AG04449 (cell line): ENCODE measurements around the gene SIRT4.
A peak's percentile ranks its signal among the peaks of the same experiment; 100 is the strongest.

Source experiments
- CTCF ChIA-PET: fragments of 350-600 bp; formaldehyde crosslinking; extraction: SDS; loops from one replicate; lab custom pipeline; 2021; ENCODE audit warnings: antibody characterized with exemption; lab: Yijun Ruan, JAX
- POLR2A ChIA-PET: fragments of 400-600, 350-600 bp; formaldehyde crosslinking; extraction: SDS; loops from one replicate; lab custom pipeline; 2020; ENCODE audit warnings: antibody characterized with exemption, inconsistent platforms; lab: Yijun Ruan, JAX
- DNase-seq: peaks from one replicate; pipeline ENCODE4 v3.0.0-alpha.2; 2010; ENCODE audit warnings: low read depth, low spot score
- H3K4me3 ChIP-seq: 2 replicates; pipeline ENCODE4 v1.5.1; 2011; ENCODE audit warnings: low read depth, mild to moderate bottlenecking, control low read depth, low read length
- TF ChIP-seq, protein P1 (sequence below): IDR thresholded peaks from one replicate; pipeline ENCODE4 v1.5.1; 2011; ENCODE audit warnings: mild to moderate bottlenecking, moderate library complexity, low read length, control low read depth, inconsistent platforms; ENCODE audit not compliant: insufficient read depth; ENCODE audit errors: missing control alignments

The SIRT4 gene

DNA sequence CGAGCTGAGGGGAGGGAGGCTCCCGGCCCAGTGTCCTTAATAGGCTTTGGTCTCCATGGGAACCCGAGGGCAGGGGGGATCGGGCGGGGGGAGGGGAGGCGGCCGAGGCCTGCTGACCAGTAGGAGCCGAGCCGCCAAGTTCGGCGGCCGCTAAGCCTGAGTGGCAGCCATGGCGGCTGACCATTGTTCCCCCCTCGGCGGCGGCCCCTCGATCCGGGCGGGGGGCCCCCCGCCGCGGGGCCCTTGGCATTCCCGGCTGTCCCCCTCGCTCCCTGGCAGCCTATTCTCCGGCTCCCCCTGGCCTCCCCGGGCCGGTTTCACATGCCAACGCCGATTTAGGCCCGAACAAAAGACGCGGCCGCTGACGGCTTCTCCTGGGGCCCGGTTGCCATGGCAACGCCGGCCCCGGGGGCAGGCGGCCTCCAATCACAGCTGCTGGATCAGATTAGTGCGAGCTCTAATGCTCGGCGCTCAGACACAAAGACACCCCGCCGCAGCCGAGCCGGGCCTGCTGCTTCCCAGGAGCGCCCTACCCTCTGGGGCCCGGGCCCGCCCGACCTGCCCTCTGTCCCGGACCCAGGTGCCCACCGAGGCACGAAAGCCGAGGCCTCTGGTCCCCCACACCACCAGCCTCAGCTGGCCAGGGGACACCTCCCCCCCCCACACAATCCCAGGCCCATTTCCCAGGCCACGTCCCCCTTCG is 59.5 kb downstream of the SIRT4 start:
- TF ChIP-seq, protein P1, sequence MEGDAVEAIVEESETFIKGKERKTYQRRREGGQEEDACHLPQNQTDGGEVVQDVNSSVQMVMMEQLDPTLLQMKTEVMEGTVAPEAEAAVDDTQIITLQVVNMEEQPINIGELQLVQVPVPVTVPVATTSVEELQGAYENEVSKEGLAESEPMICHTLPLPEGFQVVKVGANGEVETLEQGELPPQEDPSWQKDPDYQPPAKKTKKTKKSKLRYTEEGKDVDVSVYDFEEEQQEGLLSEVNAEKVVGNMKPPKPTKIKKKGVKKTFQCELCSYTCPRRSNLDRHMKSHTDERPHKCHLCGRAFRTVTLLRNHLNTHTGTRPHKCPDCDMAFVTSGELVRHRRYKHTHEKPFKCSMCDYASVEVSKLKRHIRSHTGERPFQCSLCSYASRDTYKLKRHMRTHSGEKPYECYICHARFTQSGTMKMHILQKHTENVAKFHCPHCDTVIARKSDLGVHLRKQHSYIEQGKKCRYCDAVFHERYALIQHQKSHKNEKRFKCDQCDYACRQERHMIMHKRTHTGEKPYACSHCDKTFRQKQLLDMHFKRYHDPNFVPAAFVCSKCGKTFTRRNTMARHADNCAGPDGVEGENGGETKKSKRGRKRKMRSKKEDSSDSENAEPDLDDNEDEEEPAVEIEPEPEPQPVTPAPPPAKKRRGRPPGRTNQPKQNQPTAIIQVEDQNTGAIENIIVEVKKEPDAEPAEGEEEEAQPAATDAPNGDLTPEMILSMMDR, result no peak
- no peak for DNase-seq
- POLR2A ChIA-PET, result interaction anchor here (0.5 kb wide), 1 partner anchor 39 kb away, joined by 3 read pairs; no protein-coding TSS in a partner anchor
- peak overlapping the region; percentile 27 for H3K4me3 ChIP-seq
- CTCF ChIA-PET, result interaction anchor here (1.1 to 11.0 kb wide), 3 partner anchors 8 to 78 kb away, joined by 3 to 160 read pairs (median 4); no protein-coding TSS in a partner anchor
